Gastroesophageal sphincter (tissue), 3 donors: ENCODE results near the gene ECSCR.

ENCODE experiments used
- EP300 ChIP-seq: sonication (generic); formaldehyde crosslinking; IDR thresholded peaks from one replicate; pipeline ENCODE4 v1.6.1; 2017; ENCODE audit warnings: antibody characterized with exemption, mild to moderate bottlenecking
- POLR2A ChIP-seq, 2 donors: fragments of 450-650 bp; IDR thresholded peaks; one replicate each; pipeline ENCODE4 v1.6.1; 2017; ENCODE audit warnings: antibody characterized with exemption in 2 of 2, mild to moderate bottlenecking in 2 of 2, moderate library complexity in 1 of 2
- POLR2AphosphoS5 ChIP-seq: sonication (generic); formaldehyde crosslinking; IDR thresholded peaks from one replicate; pipeline ENCODE4 v1.6.1; 2017; ENCODE audit warnings: antibody characterized with exemption
- TF ChIP-seq, protein P1 (sequence below), 4 experiments: fragments of 200-600 bp in 2 of 4; fragments of 450-650 bp in 2 of 4; sonication (generic) in 1 of 4; IDR thresholded peaks; one replicate each; pipeline ENCODE4 v1.5.1; 2017 to 2019; ENCODE audit warnings: antibody characterized with exemption in 4 of 4, mild to moderate bottlenecking in 2 of 4, moderate library complexity in 2 of 4

DNA sequence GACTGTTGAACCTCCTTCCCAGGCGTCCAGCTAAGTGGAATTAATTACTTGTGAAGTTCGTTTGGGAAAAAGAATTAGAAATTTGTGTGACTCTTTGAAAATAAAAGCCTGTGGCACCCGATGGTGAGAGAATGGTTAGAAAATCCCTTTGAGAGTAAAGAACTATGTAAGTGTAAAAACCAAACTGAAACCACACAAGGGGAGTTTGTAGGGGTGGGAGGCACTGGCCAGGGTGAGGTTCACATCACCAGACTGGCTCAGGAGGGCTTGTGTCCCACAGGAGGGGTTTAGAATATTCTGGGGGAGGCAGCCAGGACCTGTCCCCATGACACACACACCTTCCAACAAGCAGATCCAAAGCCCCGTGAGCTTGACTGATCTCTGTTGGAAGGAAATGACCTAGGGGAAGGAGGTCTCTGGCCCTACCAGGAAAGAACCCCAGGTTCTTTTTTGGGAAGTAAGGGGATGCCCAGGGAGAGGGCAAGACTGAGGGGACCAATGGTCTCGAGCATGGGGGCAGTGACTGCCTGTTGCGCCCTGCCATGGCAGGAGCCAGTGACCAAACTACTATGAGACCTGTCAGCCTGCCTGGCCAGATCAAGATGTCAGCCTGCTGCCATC is 62.9 kb downstream of the ECSCR start:
- TF ChIP-seq, protein P1, sequence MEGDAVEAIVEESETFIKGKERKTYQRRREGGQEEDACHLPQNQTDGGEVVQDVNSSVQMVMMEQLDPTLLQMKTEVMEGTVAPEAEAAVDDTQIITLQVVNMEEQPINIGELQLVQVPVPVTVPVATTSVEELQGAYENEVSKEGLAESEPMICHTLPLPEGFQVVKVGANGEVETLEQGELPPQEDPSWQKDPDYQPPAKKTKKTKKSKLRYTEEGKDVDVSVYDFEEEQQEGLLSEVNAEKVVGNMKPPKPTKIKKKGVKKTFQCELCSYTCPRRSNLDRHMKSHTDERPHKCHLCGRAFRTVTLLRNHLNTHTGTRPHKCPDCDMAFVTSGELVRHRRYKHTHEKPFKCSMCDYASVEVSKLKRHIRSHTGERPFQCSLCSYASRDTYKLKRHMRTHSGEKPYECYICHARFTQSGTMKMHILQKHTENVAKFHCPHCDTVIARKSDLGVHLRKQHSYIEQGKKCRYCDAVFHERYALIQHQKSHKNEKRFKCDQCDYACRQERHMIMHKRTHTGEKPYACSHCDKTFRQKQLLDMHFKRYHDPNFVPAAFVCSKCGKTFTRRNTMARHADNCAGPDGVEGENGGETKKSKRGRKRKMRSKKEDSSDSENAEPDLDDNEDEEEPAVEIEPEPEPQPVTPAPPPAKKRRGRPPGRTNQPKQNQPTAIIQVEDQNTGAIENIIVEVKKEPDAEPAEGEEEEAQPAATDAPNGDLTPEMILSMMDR (IDR thresholded peaks at IDR 0.05), result no peak
- no peak for TF ChIP-seq EP300
- TF ChIP-seq POLR2AphosphoS5, result no peak
- no peak for TF ChIP-seq POLR2A (IDR thresholded peaks at IDR 0.05)
